Aortic smooth muscle cell (primary cell): ENCODE data around the gene UPK1B. TPM values are rescaled to one million over a fixed set of nuclear protein-coding genes. Genes with fewer than 3 reads are reported as not detected.

Experiments used
- total RNA-seq: library from RNA; depleted of rRNA; stranded (reverse); fragments of >200 nt; gene quantifications from 2 replicates; pipeline ENCODE4 v1.2.3, GENCODE V29; 2014

UPK1B gene
- total RNA-seq: 0.06 and 0.40 TPM in 2 replicates

GRCh38 chr3:119173325-119173724, at the start of gene UPK1B:
UPK1B (plus strand) TSS chr3:119173598; CDS start chr3:119186742, 13,144 bp downstream.

GRCh38 chr3:119145500-119146167, 27.8 kb upstream of the UPK1B start, which contains the start of gene TEX55:
TEX55 (plus strand) TSS chr3:119146165; CDS start chr3:119146190, 25 bp downstream.

GRCh38 chr3:119240591-119241434, 67.4 kb downstream of the UPK1B start, which contains the start of gene B4GALT4:
B4GALT4 (minus strand) TSS chr3:119240878; CDS start chr3:119230099, 10,779 bp downstream.

Other genes starting within 250 kb of the UPK1B start
- gene IGSF11, start 138.8 kb upstream of the UPK1B start, total RNA-seq: under 0.01 TPM in 1 of 2 replicates, not detected in the other
- not detected in 2 replicates for gene TEX55, start 27.4 kb upstream of the UPK1B start, total RNA-seq
- gene B4GALT4, start 67.3 kb downstream of the UPK1B start, total RNA-seq: 32.6 and 56.8 TPM in 2 replicates
- gene ARHGAP31, start 120.8 kb downstream of the UPK1B start, total RNA-seq: 6.7 and 9.1 TPM in 2 replicates